ENCODE results near the gene MDN1. TPM values are rescaled to one million over a fixed set of nuclear protein-coding genes. Genes with fewer than 3 reads are reported as not detected.

Gene MDN1
- total RNA-seq, 1 experiment from 2014 or later = 15.3 TPM

GRCh38 chr6:89605861-89606260 is 213.7 kb downstream of the MDN1 start:
- no peak for DNase-seq (ENCODE audit: low spot score)

- no peak for DNase-seq (ENCODE audit: low spot score)
These were observed 214.9 kb downstream of the MDN1 start for GRCh38 chr6:89604653-89605052.

GRCh38 chr6:89602166-89602565 is 217.4 kb downstream of the MDN1 start:
- DNase-seq (ENCODE audit: low spot score) = no peak

GRCh38 chr6:89599727-89600126 is 219.9 kb downstream of the MDN1 start:
- no peak for DNase-seq (ENCODE audit: low spot score)

- DNase-seq (ENCODE audit: low spot score) = peak; percentile 67
These were observed 221.6 kb downstream of the MDN1 start for GRCh38 chr6:89597988-89598387.

- DNase-seq (ENCODE audit: low spot score) = no peak
These were observed 222.2 kb downstream of the MDN1 start for GRCh38 chr6:89597372-89597771.

- no peak for DNase-seq (ENCODE audit: low spot score)
These were observed 223.1 kb downstream of the MDN1 start for GRCh38 chr6:89596484-89596883.

GRCh38 chr6:89596056-89596455 is 223.5 kb downstream of the MDN1 start:
- DNase-seq (ENCODE audit: low spot score) = no peak

Other genes starting within 250 kb of the MDN1 start
- 38.3 and 40.4 TPM in 2 replicates for gene LYRM2, start 181.0 kb downstream of the MDN1 start, total RNA-seq (2014; rRNA removed; shearing (Covaris generic))
- 13.5 and 16.9 TPM in 2 replicates for gene CASP8AP2, start 10.1 kb upstream of the MDN1 start, total RNA-seq (2014; rRNA removed; shearing (Covaris generic))
- gene GJA10, start 74.7 kb upstream of the MDN1 start, total RNA-seq (2014; rRNA removed; shearing (Covaris generic)) = not detected in 2 replicates

All from A172 (cell line).